Measurements from ENCODE around the gene FRMD4A.

DNA sequence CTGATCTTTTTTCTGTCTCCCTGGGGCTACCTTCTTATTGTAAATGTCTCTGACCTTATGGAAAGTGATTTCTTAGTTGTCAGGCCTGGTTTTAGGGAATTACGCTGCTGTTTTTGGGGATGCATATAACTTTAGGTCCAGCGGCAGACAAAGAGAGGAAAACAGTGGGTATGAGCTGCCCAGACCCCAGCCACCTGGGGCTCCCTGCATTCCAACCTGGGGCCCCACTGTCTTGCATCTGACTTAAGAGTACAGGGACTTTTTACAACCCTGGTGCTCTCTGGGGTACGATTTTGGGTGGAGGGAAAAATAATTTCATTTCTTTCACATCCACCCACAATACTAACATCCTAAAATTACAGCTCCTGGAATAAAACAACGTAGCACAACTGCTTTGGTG lies 624.5 kb downstream of the FRMD4A start:
- TF ChIP-seq POLR2AphosphoS5 (IDR thresholded peaks at IDR 0.05; ENCODE audit: low read depth, low read length) (no peak), POLR2A (IDR thresholded peaks at IDR 0.05; ENCODE audit: low read depth, low read length) (no peak), TAF1 (IDR thresholded peaks at IDR 0.05; ENCODE audit: low read depth, low read length) (no peak), POU2F2 (IDR thresholded peaks at IDR 0.05; ENCODE audit: low read depth, low read length) (no peak)
